HepG2 (cell line): ENCODE data around the gene AMBRA1. TPM values are rescaled to one million over a fixed set of nuclear protein-coding genes. Genes with fewer than 3 reads are reported as not detected.

ENCODE experiments used
- HDAC6 ChIP-seq: fragments of 200-600 bp; sonication (generic); IDR thresholded peaks from 2 replicates; pipeline ENCODE4 v1.7.0; 2017; ENCODE audit warnings: mild to moderate bottlenecking, antibody characterized with exemption, low read length, low read depth
- HNRNPUL1 ChIP-seq: fragments of 200-400 bp; formaldehyde crosslinking; IDR thresholded peaks from 2 replicates; pipeline ENCODE4 v1.6.1; 2017; ENCODE audit warnings: low read depth, mild to moderate bottlenecking, low read length, moderate library complexity
- MLX ChIP-seq: IDR thresholded peaks from 2 replicates; pipeline ENCODE4 v1.6.1; 2016
- TBX3 ChIP-seq: fragments of 450-650 bp; IDR thresholded peaks from 2 replicates; pipeline ENCODE4 v1.6.1; 2017; ENCODE audit warnings: antibody characterized with exemption, mild to moderate bottlenecking, inconsistent platforms, borderline replicate concordance
- THAP9 ChIP-seq: sonication (generic); formaldehyde crosslinking; IDR thresholded peaks from 2 replicates; pipeline ENCODE4; 2020; ENCODE audit warnings: missing genetic modification reagents, mild to moderate bottlenecking, borderline replicate concordance
- ZFP41 ChIP-seq: sonication (generic); formaldehyde crosslinking; IDR thresholded peaks from 2 replicates; pipeline ENCODE4 v1.4.0; 2020; ENCODE audit warnings: mild to moderate bottlenecking, missing genetic modification reagents, borderline replicate concordance
- ZNF597 ChIP-seq: sonication (generic); formaldehyde crosslinking; IDR thresholded peaks from 2 replicates; pipeline ENCODE4 v1.5.0; 2020; ENCODE audit warnings: missing genetic modification reagents
- polyA plus RNA-seq, 8 experiments: library from polyadenylated mRNA; depleted of rRNA in 3 of 8; stranded (reverse) in 7 of 8; unstranded in 1 of 8; fragments of >200 nt; fragmentation: Illumina TruSeq in 4 of 8; extraction: Trizol in 4 of 8; gene quantifications; 2 replicates each; pipeline versions ENCODE4 v1.2.1 to v1.2.3, GENCODE V29; 2011 to 2016; ENCODE audit warnings: low read depth in 4 of 8, missing spikeins in 1 of 8, mixed read lengths in 1 of 8; ENCODE audit not compliant: insufficient read depth in 1 of 8
- total RNA-seq, 5 experiments: library from RNA; depleted of rRNA; stranded (reverse); fragments of >200 nt; fragmentation: Illumina TruSeq; extraction: Trizol; gene quantifications; 2 replicates each; pipeline ENCODE4 v1.2.3, GENCODE V29; 2016; ENCODE audit warnings: low read depth in 1 of 5
- TF ChIP-seq, protein P1 (sequence below): sonication (generic); formaldehyde crosslinking; IDR thresholded peaks from 2 replicates; pipeline ENCODE4 v1.9.0; 2021; ENCODE audit warnings: mild to moderate bottlenecking, missing genetic modification reagents
- TF ChIP-seq, protein P2 (sequence below): sonication (generic); formaldehyde crosslinking; IDR thresholded peaks from 2 replicates; pipeline ENCODE4 v1.4.0; 2020; ENCODE audit warnings: mild to moderate bottlenecking, missing genetic modification reagents
- TF ChIP-seq, protein P3 (sequence below): sonication (generic); formaldehyde crosslinking; IDR thresholded peaks from 2 replicates; pipeline ENCODE4 v1.5.1; 2020; ENCODE audit warnings: mild to moderate bottlenecking, missing genetic modification reagents

AMBRA1 gene
- total and polyA plus RNA-seq, 2 of the 13 experiments (the other 11 are each of a cell fraction or from before 2014, with no cell fraction given) = 15.7 to 26.0 TPM

- TF ChIP-seq, protein P1, sequence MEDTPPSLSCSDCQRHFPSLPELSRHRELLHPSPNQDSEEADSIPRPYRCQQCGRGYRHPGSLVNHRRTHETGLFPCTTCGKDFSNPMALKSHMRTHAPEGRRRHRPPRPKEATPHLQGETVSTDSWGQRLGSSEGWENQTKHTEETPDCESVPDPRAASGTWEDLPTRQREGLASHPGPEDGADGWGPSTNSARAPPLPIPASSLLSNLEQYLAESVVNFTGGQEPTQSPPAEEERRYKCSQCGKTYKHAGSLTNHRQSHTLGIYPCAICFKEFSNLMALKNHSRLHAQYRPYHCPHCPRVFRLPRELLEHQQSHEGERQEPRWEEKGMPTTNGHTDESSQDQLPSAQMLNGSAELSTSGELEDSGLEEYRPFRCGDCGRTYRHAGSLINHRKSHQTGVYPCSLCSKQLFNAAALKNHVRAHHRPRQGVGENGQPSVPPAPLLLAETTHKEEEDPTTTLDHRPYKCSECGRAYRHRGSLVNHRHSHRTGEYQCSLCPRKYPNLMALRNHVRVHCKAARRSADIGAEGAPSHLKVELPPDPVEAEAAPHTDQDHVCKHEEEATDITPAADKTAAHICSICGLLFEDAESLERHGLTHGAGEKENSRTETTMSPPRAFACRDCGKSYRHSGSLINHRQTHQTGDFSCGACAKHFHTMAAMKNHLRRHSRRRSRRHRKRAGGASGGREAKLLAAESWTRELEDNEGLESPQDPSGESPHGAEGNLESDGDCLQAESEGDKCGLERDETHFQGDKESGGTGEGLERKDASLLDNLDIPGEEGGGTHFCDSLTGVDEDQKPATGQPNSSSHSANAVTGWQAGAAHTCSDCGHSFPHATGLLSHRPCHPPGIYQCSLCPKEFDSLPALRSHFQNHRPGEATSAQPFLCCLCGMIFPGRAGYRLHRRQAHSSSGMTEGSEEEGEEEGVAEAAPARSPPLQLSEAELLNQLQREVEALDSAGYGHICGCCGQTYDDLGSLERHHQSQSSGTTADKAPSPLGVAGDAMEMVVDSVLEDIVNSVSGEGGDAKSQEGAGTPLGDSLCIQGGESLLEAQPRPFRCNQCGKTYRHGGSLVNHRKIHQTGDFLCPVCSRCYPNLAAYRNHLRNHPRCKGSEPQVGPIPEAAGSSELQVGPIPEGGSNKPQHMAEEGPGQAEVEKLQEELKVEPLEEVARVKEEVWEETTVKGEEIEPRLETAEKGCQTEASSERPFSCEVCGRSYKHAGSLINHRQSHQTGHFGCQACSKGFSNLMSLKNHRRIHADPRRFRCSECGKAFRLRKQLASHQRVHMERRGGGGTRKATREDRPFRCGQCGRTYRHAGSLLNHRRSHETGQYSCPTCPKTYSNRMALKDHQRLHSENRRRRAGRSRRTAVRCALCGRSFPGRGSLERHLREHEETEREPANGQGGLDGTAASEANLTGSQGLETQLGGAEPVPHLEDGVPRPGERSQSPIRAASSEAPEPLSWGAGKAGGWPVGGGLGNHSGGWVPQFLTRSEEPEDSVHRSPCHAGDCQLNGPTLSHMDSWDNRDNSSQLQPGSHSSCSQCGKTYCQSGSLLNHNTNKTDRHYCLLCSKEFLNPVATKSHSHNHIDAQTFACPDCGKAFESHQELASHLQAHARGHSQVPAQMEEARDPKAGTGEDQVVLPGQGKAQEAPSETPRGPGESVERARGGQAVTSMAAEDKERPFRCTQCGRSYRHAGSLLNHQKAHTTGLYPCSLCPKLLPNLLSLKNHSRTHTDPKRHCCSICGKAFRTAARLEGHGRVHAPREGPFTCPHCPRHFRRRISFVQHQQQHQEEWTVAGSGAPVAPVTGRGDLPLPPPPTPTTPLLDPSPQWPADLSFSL = no peak
- TF ChIP-seq MLX (CRISPR knock-in tag) = no peak
- TF ChIP-seq TBX3 = no peak
- TF ChIP-seq HNRNPUL1 = no peak
- TF ChIP-seq, protein P2, sequence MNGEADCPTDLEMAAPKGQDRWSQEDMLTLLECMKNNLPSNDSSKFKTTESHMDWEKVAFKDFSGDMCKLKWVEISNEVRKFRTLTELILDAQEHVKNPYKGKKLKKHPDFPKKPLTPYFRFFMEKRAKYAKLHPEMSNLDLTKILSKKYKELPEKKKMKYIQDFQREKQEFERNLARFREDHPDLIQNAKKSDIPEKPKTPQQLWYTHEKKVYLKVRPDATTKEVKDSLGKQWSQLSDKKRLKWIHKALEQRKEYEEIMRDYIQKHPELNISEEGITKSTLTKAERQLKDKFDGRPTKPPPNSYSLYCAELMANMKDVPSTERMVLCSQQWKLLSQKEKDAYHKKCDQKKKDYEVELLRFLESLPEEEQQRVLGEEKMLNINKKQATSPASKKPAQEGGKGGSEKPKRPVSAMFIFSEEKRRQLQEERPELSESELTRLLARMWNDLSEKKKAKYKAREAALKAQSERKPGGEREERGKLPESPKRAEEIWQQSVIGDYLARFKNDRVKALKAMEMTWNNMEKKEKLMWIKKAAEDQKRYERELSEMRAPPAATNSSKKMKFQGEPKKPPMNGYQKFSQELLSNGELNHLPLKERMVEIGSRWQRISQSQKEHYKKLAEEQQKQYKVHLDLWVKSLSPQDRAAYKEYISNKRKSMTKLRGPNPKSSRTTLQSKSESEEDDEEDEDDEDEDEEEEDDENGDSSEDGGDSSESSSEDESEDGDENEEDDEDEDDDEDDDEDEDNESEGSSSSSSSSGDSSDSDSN (CRISPR knock-in tag) = no peak; the same call in 1 of the 2 replicates
- no peak for TF ChIP-seq ZFP41 (CRISPR knock-in tag)
- 0 out of 2 replicates have a peak, but pooled peaks have one; percentile 60 for TF ChIP-seq THAP9 (CRISPR knock-in tag)
- no peak for TF ChIP-seq HDAC6
- no peak for TF ChIP-seq ZNF597 (CRISPR knock-in tag)
- TF ChIP-seq, protein P3, sequence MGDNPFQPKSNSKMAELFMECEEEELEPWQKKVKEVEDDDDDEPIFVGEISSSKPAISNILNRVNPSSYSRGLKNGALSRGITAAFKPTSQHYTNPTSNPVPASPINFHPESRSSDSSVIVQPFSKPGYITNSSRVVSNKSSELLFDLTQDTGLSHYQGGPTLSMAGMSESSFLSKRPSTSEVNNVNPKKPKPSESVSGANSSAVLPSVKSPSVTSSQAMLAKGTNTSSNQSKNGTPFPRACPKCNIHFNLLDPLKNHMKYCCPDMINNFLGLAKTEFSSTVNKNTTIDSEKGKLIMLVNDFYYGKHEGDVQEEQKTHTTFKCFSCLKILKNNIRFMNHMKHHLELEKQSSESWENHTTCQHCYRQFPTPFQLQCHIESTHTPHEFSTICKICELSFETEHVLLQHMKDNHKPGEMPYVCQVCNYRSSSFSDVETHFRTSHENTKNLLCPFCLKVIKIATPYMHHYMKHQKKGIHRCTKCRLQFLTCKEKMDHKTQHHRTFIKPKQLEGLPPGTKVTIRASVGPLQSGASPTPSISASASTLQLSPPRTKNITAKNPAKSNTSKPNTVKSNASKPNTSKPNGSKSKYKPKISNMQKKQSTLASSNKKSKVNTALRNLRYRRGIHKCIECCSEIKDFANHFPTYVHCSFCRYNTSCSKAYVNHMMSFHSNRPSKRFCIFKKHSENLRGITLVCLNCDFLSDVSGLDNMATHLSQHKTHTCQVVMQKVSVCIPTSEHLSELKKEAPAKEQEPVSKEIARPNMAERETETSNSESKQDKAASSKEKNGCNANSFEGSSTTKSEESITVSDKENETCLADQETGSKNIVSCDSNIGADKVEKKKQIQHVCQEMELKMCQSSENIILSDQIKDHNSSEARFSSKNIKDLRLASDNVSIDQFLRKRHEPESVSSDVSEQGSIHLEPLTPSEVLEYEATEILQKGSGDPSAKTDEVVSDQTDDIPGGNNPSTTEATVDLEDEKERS (CRISPR knock-in tag) = no peak
These were observed 213.3 kb downstream of the AMBRA1 start (continued) for GRCh38 chr11:46380340-46381047.
